GM12892 (cell line): ENCODE data around the gene ZNF622.

Experiments used
- POLR2A ChIP-seq: IDR thresholded peaks from 2 replicates; pipeline ENCODE4 v1.6.1; 2011; ENCODE audit warnings: low read depth, low read length, control low read depth
- POLR2AphosphoS5 ChIP-seq: IDR thresholded peaks from 2 replicates; pipeline ENCODE4 v1.6.1; 2011; ENCODE audit warnings: low read depth, low read length, control low read depth
- TAF1 ChIP-seq: IDR thresholded peaks from 2 replicates; pipeline ENCODE4 v1.6.1; 2011; ENCODE audit warnings: low read depth, mild to moderate bottlenecking, control low read depth, low read length, borderline replicate concordance

- TF ChIP-seq POLR2A (no peak), POLR2AphosphoS5 (no peak), TAF1 (no peak)
Measured at GRCh38 chr5:16430349-16431089, 35.1 kb downstream of the ZNF622 start.
